ENCODE data around the gene SH3RF3.
"Not testable (repeated sequence)": the region's sequence is repeated elsewhere in the genome, so short reads cannot be mapped to it uniquely, and the experiment has no call there.

The SH3RF3 gene

DNA sequence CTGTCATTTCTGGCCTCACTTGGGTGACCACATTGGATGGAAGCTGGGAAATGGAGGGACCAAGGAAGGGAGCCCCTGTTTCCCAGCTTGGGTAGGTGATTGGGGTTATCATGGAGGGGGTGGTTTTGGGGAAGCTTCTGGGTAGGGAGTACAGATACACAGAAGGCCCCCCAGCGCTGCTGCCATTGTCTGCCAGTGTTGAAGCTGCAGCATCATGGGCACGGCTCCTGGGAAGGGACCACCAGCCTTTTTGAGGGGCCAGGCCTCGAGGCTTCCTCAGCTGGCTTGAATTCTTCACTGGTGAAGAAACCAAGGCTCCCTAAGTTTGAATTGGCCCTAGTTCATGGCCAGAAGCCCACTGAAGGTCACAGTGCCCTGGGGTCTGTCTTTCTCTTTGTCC lies 25.2 kb downstream of the SH3RF3 start:
- H3K4me3 ChIP-seq (ENCODE audit: low read depth, low read length): no peak overlapping the region
- TF ChIP-seq, protein P1, sequence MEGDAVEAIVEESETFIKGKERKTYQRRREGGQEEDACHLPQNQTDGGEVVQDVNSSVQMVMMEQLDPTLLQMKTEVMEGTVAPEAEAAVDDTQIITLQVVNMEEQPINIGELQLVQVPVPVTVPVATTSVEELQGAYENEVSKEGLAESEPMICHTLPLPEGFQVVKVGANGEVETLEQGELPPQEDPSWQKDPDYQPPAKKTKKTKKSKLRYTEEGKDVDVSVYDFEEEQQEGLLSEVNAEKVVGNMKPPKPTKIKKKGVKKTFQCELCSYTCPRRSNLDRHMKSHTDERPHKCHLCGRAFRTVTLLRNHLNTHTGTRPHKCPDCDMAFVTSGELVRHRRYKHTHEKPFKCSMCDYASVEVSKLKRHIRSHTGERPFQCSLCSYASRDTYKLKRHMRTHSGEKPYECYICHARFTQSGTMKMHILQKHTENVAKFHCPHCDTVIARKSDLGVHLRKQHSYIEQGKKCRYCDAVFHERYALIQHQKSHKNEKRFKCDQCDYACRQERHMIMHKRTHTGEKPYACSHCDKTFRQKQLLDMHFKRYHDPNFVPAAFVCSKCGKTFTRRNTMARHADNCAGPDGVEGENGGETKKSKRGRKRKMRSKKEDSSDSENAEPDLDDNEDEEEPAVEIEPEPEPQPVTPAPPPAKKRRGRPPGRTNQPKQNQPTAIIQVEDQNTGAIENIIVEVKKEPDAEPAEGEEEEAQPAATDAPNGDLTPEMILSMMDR (IDR thresholded peaks at IDR 0.05; ENCODE audit: low read depth, low read length, missing control alignments): no peak
- no peak for DNase-seq (ENCODE audit: low read depth)

DNA sequence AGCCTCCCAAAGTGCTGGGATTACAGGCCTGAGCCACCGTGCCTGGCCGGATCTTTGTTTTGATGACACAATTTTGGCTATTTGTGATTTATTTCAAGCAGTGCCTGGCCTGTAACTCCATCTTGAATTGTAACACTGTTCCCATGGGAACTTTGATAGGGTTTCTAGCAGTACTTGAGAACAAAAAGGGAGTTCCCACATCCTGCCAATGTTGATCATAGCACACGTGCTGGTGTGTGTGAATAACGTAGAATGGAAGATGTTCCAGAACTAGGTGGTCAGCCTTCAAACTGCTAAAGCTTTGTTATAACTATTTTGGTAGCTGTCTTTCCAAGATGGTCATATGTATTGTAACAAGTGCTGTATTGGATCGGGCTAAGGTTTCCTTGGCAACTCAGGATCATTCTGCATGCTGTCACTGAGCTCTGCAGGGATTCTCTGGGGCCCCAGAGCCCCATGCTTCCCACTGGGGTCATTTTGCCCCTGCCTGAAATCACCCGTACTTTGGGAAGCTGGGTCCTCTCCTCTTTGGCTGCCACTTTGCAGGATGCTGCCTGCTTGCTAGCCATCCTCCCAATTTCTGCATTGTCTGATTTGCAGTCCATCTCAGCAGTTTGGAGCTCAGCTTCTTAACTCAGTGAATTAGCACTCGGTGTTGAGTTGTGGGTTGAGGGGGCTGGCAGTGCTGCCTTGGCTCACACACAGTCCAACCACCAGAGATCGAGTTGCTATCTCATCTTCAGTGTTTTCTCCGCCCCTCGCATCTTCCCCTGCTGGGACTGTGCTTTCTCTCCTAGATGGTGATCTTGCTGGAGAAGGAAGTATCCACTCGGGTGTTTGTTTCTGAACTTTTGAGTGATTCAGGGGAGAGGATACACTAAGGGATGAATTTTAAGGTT lies 26.8 kb downstream of the SH3RF3 start:
- no peak for DNase-seq (ENCODE audit: low read depth)

DNA sequence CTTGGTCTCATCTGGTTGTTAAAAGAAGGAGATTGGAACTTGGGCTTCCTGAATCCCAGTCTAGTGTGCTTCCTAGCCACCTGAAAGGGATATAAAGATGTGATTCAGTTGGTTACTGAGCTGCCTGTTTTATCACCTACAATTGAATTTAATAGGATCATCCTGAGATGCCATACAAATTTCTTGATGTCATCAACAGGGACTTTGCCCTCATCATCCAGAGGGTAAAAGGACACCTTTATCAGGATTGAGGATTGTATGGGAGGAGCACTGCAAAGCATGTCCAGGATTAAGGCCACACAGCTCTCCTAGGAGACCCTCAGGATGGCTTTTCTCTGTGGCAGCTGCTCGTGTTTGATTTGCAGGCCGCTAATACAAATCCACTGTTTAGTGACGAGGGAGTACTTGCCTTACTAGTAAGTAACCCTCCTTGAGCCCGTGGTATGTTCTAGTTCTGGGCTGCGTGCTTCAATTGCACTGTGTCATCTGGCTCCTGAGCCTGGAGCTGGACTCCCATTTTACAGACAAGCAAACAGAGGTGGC lies 28.6 kb downstream of the SH3RF3 start:
- H3K4me3 ChIP-seq (ENCODE audit: low read depth, low read length): no peak overlapping the region
- TF ChIP-seq, protein P1 (IDR thresholded peaks at IDR 0.05; ENCODE audit: low read depth, low read length, missing control alignments): no peak

More for the DNA sequence above, 26.8 kb downstream of the SH3RF3 start:
- TF ChIP-seq, protein P1 (IDR thresholded peaks at IDR 0.05; ENCODE audit: low read depth, low read length, missing control alignments): no peak
- no peak overlapping the region for H3K4me3 ChIP-seq (ENCODE audit: low read depth, low read length)

DNA sequence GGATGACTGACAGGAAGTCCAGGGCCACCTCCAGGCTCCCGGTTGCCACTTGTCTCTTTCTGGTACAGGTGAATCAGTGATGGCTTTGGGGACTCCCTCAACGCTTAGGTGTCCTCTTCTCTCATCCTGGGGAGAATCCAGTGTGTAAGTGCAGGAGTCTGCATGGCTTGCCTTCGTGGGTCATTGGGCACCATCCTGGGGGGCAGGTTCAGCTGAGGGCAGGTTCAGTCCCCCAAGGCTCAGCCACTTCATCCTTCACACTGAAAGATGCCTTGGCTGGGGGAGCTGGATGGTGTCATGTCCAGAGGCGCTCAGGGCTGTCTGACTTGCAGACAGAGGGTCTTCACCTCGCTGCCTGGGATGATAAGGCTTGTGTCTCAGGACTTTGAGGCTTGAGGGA lies 29.2 kb downstream of the SH3RF3 start:
- no peak for DNase-seq (ENCODE audit: low read depth)
- TF ChIP-seq, protein P1 (IDR thresholded peaks at IDR 0.05; ENCODE audit: low read depth, low read length, missing control alignments): no peak
- H3K4me3 ChIP-seq (ENCODE audit: low read depth, low read length): no peak overlapping the region

More for the DNA sequence above, 28.6 kb downstream of the SH3RF3 start:
- DNase-seq (ENCODE audit: low read depth): no peak

DNA sequence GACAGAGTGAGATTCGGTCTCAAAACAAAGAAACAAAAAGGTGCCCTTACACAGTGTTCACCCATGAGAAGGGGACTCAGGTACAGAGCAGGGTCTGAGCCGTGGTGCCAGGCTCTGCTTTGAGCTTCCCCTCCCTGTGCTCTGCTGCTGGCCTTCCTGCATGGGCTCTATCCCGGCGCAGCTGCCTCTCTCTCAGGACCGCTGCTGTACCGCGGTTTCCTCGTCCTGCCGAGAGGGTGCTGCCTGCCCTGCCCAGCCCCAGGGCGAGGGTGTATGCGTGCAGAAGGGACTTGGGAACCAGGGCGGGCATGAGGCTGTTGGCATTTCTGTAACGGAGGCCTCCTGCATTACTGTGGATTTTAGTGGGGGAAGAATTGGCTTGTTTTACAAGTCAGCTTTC lies 30.1 kb downstream of the SH3RF3 start:
- no peak for DNase-seq (ENCODE audit: low read depth)
- no peak overlapping the region for H3K4me3 ChIP-seq (ENCODE audit: low read depth, low read length)
- TF ChIP-seq, protein P1 (IDR thresholded peaks at IDR 0.05; ENCODE audit: low read depth, low read length, missing control alignments): no peak

DNA sequence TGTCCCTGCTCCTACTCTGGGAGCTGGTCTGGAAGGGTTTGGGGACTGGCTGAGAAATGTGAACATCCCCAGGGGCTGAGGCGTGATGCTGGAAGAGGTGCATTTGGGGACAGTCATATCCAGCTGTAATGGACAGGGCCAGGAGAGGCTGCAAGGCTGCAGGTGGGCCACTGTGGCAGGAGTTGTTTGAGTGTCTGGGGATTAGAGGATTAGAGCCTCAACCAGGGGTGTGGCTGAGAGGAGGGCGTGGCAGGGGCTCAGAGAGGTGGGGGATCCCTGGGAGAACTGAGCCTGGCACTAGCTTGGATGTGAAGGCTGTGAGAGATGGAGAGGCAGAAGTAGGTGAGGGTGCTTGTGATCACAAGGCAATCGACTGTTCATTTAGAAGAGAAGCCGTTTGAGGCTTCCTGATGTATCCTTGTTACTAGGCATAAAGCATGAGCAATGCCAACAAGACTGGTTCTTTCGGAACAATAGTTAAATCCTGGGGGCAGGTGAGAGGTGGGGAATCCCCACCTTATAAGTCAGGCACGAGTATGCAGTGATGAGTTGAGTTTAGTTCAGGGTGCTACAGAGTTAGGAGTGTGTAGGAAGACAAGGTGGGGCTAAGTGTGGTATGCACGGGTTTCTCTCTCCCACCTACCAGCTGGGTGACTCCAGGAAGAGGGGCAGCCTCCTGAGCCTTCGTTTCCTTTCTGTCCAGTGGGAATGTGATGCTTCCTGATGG lies 31.9 kb downstream of the SH3RF3 start:
- no peak overlapping the region for H3K4me3 ChIP-seq (ENCODE audit: low read depth, low read length)
- DNase-seq (ENCODE audit: low read depth): no peak
- TF ChIP-seq, protein P1 (IDR thresholded peaks at IDR 0.05; ENCODE audit: low read depth, low read length, missing control alignments): no peak

DNA sequence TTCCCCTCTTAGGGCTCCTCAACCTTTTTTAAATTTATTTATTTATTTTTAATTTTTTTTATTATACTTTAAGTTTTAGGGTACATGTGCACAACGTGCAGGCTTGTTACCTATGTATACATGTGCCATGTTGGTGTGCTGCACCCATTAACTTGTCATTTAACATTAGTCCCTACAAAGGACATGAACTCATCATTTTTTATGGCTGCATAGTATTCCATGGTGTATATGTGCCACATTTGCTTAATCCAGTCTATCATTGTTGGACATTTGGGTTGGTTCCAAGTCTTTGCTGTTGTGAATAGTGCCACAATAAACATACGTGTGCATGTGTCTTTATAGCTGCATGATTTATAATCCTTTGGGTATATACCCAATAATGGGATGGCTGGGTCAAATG lies 33.4 kb downstream of the SH3RF3 start:
- DNase-seq (ENCODE audit: low read depth); H3K4me3 ChIP-seq (ENCODE audit: low read depth, low read length): not testable (repeated sequence)
